CD14-positive monocyte (primary cell): Measurements from ENCODE around the gene ZFP57. TPM values are rescaled to one million over a fixed set of nuclear protein-coding genes. Genes with fewer than 3 reads are reported as not detected.

Experiments used
- DNase-seq, 3 donors: peaks; one replicate each; pipeline ENCODE4 v3.0.0-alpha.2; 2011 to 2022
- H2AFZ ChIP-seq: 2 replicates; pipeline ENCODE4 v1.6.0; 2012; ENCODE audit warnings: mild to moderate bottlenecking, low read depth, low read length, inconsistent platforms; ENCODE audit not compliant: insufficient read depth, poor library complexity, severe bottlenecking
- H3K27ac ChIP-seq, 2 donors: 1 replicate in 1 of 2; 2 replicates in 1 of 2; pipeline ENCODE4 v1.5.1; 2012 to 2013; ENCODE audit warnings: low read length in 2 of 2, control low read depth in 1 of 2, inconsistent platforms in 1 of 2, low read depth in 1 of 2, mild to moderate bottlenecking in 1 of 2
- H3K27me3 ChIP-seq, 2 donors: one replicate each; pipeline versions ENCODE4 v1.6.0 to v1.6.1; 2011 to 2013; ENCODE audit warnings: low read length in 2 of 2; ENCODE audit not compliant: control insufficient read depth in 2 of 2, insufficient read depth in 2 of 2
- H3K36me3 ChIP-seq, 2 donors: replicated peaks in 1 of 2; 1 replicate in 1 of 2; 2 replicates in 1 of 2; pipeline versions ENCODE4 v1.5.1 to v1.6.1; 2012 to 2013; ENCODE audit warnings: low read length in 2 of 2, control low read depth in 1 of 2, inconsistent platforms in 1 of 2, mild to moderate bottlenecking in 1 of 2; ENCODE audit not compliant: insufficient read depth in 2 of 2, control insufficient read depth in 1 of 2
- H3K4me1 ChIP-seq, 2 donors: 1 replicate in 1 of 2; 2 replicates in 1 of 2; pipeline versions ENCODE4 v1.5.1 to v1.6.1; 2012 to 2013; ENCODE audit warnings: low read length in 2 of 2, control low read depth in 1 of 2, inconsistent platforms in 1 of 2, mild to moderate bottlenecking in 1 of 2, moderate library complexity in 1 of 2; ENCODE audit not compliant: insufficient read depth in 2 of 2, control insufficient read depth in 1 of 2
- H3K4me2 ChIP-seq: replicated peaks from 2 replicates; pipeline ENCODE3; 2012; ENCODE audit warnings: low read length, moderate library complexity, mild to moderate bottlenecking; ENCODE audit not compliant: poor library complexity, severe bottlenecking; ENCODE audit errors: extremely low read depth
- H3K4me3 ChIP-seq, 3 experiments: fragments of 200-600 bp in 1 of 3; sonication (generic) in 1 of 3; replicated peaks in 1 of 3; 1 replicate in 2 of 3; 2 replicates in 1 of 3; pipeline ENCODE4 v1.5.1; 2011 to 2013; ENCODE audit warnings: low read length in 3 of 3, mild to moderate bottlenecking in 3 of 3, control low read depth in 2 of 3, low read depth in 2 of 3, inconsistent platforms in 1 of 3, moderate library complexity in 1 of 3
- H3K79me2 ChIP-seq: 2 replicates; pipeline ENCODE4 v1.6.0; 2012; ENCODE audit warnings: mild to moderate bottlenecking, control low read depth, inconsistent platforms, low read length, moderate library complexity; ENCODE audit not compliant: insufficient read depth
- H3K9ac ChIP-seq: 2 replicates; pipeline ENCODE4 v1.6.0; 2017; ENCODE audit warnings: low read length, mild to moderate bottlenecking; ENCODE audit not compliant: insufficient read depth, poor library complexity, severe bottlenecking
- H3K9me3 ChIP-seq, 2 donors: replicated peaks in 1 of 2; 1 replicate in 1 of 2; 2 replicates in 1 of 2; pipeline versions ENCODE4 v1.5.1 to v1.6.1; 2012 to 2013; ENCODE audit warnings: low read length in 2 of 2, control low read depth in 1 of 2; ENCODE audit not compliant: control insufficient read depth in 1 of 2, insufficient read depth in 1 of 2
- H4K20me1 ChIP-seq: 2 replicates; pipeline ENCODE4 v1.6.0; 2012; ENCODE audit warnings: mild to moderate bottlenecking, low read length, control low read depth, moderate library complexity; ENCODE audit not compliant: insufficient read depth
- H3K27ac Mint-ChIP-seq, 7 donors: one replicate each; pipeline ENCODE4 v1.8.0; 2020; ENCODE audit warnings: mild to moderate bottlenecking in 7 of 7, mixed read lengths in 7 of 7, moderate library complexity in 6 of 7, inconsistent platforms in 2 of 7
- H3K27me3 Mint-ChIP-seq, 3 donors: one replicate each; pipeline ENCODE4 v1.8.0; 2021 to 2022; ENCODE audit warnings: low read depth in 3 of 3, mild to moderate bottlenecking in 3 of 3, mixed read lengths in 3 of 3, moderate library complexity in 3 of 3, inconsistent platforms in 1 of 3
- H3K36me3 Mint-ChIP-seq, 2 donors: one replicate each; pipeline ENCODE4 v1.8.0; 2020; ENCODE audit warnings: mixed read lengths in 2 of 2, inconsistent platforms in 1 of 2, mild to moderate bottlenecking in 1 of 2
- H3K4me1 Mint-ChIP-seq: one replicate; pipeline ENCODE4 v1.8.0; 2020; ENCODE audit warnings: mild to moderate bottlenecking, mixed read lengths
- H3K4me3 Mint-ChIP-seq, 2 donors: one replicate each; pipeline ENCODE4 v1.8.0; 2020; ENCODE audit warnings: mild to moderate bottlenecking in 2 of 2, mixed read lengths in 2 of 2, moderate library complexity in 1 of 2
- H3K9me3 Mint-ChIP-seq, 7 donors: one replicate each; pipeline ENCODE4 v1.8.0; 2020 to 2022; ENCODE audit warnings: mixed read lengths in 7 of 7, mild to moderate bottlenecking in 6 of 7, moderate library complexity in 6 of 7, inconsistent platforms in 2 of 7
- WGBS: methylation state at CpG from one replicate; pipeline ENCODE4 v1.1.5; 2013; ENCODE audit warnings: missing lambda C conversion rate; ENCODE audit not compliant: insufficient coverage; 5-methylcytosine and 5-hydroxymethylcytosine counted together
- intact Hi-C, 2 donors: fragments of 100-400 bp; cut with micrococcal nuclease; formaldehyde crosslinking; loops; one replicate each; pipeline versions ENCODE4 v1.15.0 to v1.15.1; 2023
- polyA plus RNA-seq, 3 donors: library from polyadenylated mRNA; depleted of rRNA in 1 of 3; unstranded in 2 of 3; stranded (reverse) in 1 of 3; fragments of 300-500 nt in 2 of 3; fragments of >200 nt in 1 of 3; fragmentation: Illumina TruSeq in 2 of 3; gene quantifications; 1 replicate in 2 of 3; 2 replicates in 1 of 3; pipeline ENCODE4 v1.2.3, GENCODE V29; 2012 to 2021
- small RNA-seq: library from RNA; depleted of rRNA; stranded (forward); fragments of <200 nt; gene quantifications from one replicate; pipeline ENCODE3, GENCODE V24; 2012; ENCODE audit warnings: low read depth; ENCODE audit not compliant: insufficient read length
- TF ChIP-seq, protein P1 (sequence below): fragments of 200-600 bp; IDR thresholded peaks from one replicate; pipeline ENCODE4 v1.8.0; 2022; ENCODE audit warnings: antibody characterized with exemption, mild to moderate bottlenecking

The ZFP57 gene
- polyA plus RNA-seq, 3 donors: 0.72 TPM; not detected in 2

GRCh38 chr6:29625337-29625930 is 55.5 kb downstream of the ZFP57 start:
- Mint-ChIP-seq H3K27me3 (peaks cover 35 to 55% (median 44%) of the 10 kb centered on the region in 3 donors), H3K36me3 (peaks cover 48 to 58% of the 10 kb centered on the region in 2 donors), H3K4me1 (peaks cover 40% of the 10 kb centered on the region), H3K27ac (peak overlapping the region in 1 of 7 donors; percentile 28), H3K9me3 (peaks cover 0 to 8% (median 1%) of the 10 kb centered on the region in 7 donors), H3K4me3 (peak overlapping the region in 1 of 2 donors; percentile 0)
- TF ChIP-seq, protein P1, sequence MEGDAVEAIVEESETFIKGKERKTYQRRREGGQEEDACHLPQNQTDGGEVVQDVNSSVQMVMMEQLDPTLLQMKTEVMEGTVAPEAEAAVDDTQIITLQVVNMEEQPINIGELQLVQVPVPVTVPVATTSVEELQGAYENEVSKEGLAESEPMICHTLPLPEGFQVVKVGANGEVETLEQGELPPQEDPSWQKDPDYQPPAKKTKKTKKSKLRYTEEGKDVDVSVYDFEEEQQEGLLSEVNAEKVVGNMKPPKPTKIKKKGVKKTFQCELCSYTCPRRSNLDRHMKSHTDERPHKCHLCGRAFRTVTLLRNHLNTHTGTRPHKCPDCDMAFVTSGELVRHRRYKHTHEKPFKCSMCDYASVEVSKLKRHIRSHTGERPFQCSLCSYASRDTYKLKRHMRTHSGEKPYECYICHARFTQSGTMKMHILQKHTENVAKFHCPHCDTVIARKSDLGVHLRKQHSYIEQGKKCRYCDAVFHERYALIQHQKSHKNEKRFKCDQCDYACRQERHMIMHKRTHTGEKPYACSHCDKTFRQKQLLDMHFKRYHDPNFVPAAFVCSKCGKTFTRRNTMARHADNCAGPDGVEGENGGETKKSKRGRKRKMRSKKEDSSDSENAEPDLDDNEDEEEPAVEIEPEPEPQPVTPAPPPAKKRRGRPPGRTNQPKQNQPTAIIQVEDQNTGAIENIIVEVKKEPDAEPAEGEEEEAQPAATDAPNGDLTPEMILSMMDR: no peak
- no peak overlapping the region for H3K9ac ChIP-seq
- H3K27ac ChIP-seq: no peak overlapping the region
- WGBS: 61% methylated on average over 6 of the region's 7 CpGs
- no peaks in the 10 kb centered on the region for H3K79me2 ChIP-seq
- H4K20me1 ChIP-seq: peaks cover 34% of the 10 kb centered on the region
- no peaks in the 10 kb centered on the region for H3K9me3 ChIP-seq
- H3K4me1 ChIP-seq: peaks cover 21 to 23% of the 10 kb centered on the region in 2 donors
- DNase-seq: no peak
- peaks cover 24 to 39% of the 10 kb centered on the region in 2 donors for H3K36me3 ChIP-seq
- no peak overlapping the region for H3K4me2 ChIP-seq
- no peak overlapping the region for H2AFZ ChIP-seq
- H3K4me3 ChIP-seq: no peak overlapping the region
- peaks cover 0 to 46% of the 10 kb centered on the region in 2 donors for H3K27me3 ChIP-seq
- intact Hi-C loops: no loop called here

GRCh38 chr6:29624520-29624961 is 56.4 kb downstream of the ZFP57 start:
- TF ChIP-seq, protein P1: no peak
- no peaks in the 10 kb centered on the region for H3K9me3 ChIP-seq
- peaks cover 21 to 22% of the 10 kb centered on the region in 2 donors for H3K4me1 ChIP-seq
- 94% methylated on average over 2 of the region's 3 CpGs for WGBS
- H3K4me3 ChIP-seq: no peak overlapping the region
- peaks cover 0 to 37% of the 10 kb centered on the region in 2 donors for H3K27me3 ChIP-seq
- H3K4me2 ChIP-seq: no peak overlapping the region
- peaks cover 25% of the 10 kb centered on the region for H4K20me1 ChIP-seq
- H3K27ac ChIP-seq: no peak overlapping the region
- no peak overlapping the region for H2AFZ ChIP-seq
- H3K36me3 Mint-ChIP-seq: peaks cover 44 to 55% of the 10 kb centered on the region in 2 donors
- DNase-seq: no peak
- peaks cover 40% of the 10 kb centered on the region for H3K4me1 Mint-ChIP-seq
- peaks cover 0 to 8% (median 0%) of the 10 kb centered on the region in 7 donors for H3K9me3 Mint-ChIP-seq
- H3K79me2 ChIP-seq: no peaks in the 10 kb centered on the region
- H3K9ac ChIP-seq: no peak overlapping the region
- H3K27ac Mint-ChIP-seq: peak overlapping the region in 1 of 7 donors; percentile 20
- peaks cover 26 to 46% of the 10 kb centered on the region in 2 donors for H3K36me3 ChIP-seq
- peaks cover 28 to 46% (median 36%) of the 10 kb centered on the region in 3 donors for H3K27me3 Mint-ChIP-seq
- H3K4me3 Mint-ChIP-seq: no peak overlapping the region
- intact Hi-C loops: no loop called here

Small RNAs within 50 kb of the gene (small RNA-seq; reads per million reads assigned to genes)
- not detected for gene SUMO2P1

Other genes with a start within 250 kb of the ZFP57 start
- gene OR10C1, start 241.8 kb downstream of the ZFP57 start, polyA plus RNA-seq: not detected
- gene OR11A1, start 224.1 kb downstream of the ZFP57 start, polyA plus RNA-seq: not detected
- not detected for gene OR2H1, start 224.0 kb downstream of the ZFP57 start, polyA plus RNA-seq
- not detected for gene MAS1L, start 193.2 kb downstream of the ZFP57 start, polyA plus RNA-seq
- gene UBD, start 121.4 kb downstream of the ZFP57 start, polyA plus RNA-seq: under 1 TPM in 1 of 3 donors, not detected in 2; 0.15 TPM
- not detected for gene OR2H2, start 96.0 kb downstream of the ZFP57 start, polyA plus RNA-seq
- 100 to 1,000 TPM in 1 of 3 donors, 1 to 10 TPM in 1, under 1 TPM in 1; 0.91 to 228 (median 1.8) TPM for gene GABBR1, start 48.0 kb downstream of the ZFP57 start, polyA plus RNA-seq
- not detected for gene MOG, start 24.1 kb downstream of the ZFP57 start, polyA plus RNA-seq
- 100 to 1,000 TPM; 283 to 816 (median 394) TPM for gene HLA-F, start 42.3 kb upstream of the ZFP57 start, polyA plus RNA-seq
- 1 to 10 TPM in 1 of 3 donors, under 1 TPM in 2; 0.12 to 2.3 (median 0.89) TPM for gene HLA-G, start 146.7 kb upstream of the ZFP57 start, polyA plus RNA-seq